Measurements from ENCODE around the gene BLVRA.

Gene BLVRA

GRCh38 chr7:43758822-43759683, 573 bp downstream of the BLVRA start:
- H3K9me3 ChIP-seq (ENCODE audit: control insufficient read depth, insufficient read depth, low read length), result no peaks in the 10 kb centered on the region
- peaks cover 12% of the 10 kb centered on the region for H3K4me1 ChIP-seq (ENCODE audit: control insufficient read depth, low read length)
- H3K4me2 ChIP-seq (ENCODE audit: low read length), result peak overlapping the region; percentile 65
- no peak overlapping the region for H3K27ac ChIP-seq (ENCODE audit: low read depth, low read length)
- H3F3A ChIP-seq (ENCODE audit: control insufficient read depth, insufficient read depth), result no peaks in the 10 kb centered on the region
- H3K4me3 ChIP-seq (ENCODE audit: low read length), result peak overlapping the region; percentile 65
- peak; percentile 23; the same call in 1 of the 2 replicates for TF ChIP-seq EZH2phosphoT487 (IDR thresholded peaks at IDR 0.05; ENCODE audit: borderline replicate concordance, low read length)
- TF ChIP-seq CTCF (IDR thresholded peaks at IDR 0.05; ENCODE audit: low read depth, low read length, poor library complexity, severe bottlenecking), result no peak
- no peaks in the 10 kb centered on the region for H3K9me2 ChIP-seq (replicated peaks; ENCODE audit: control insufficient read depth, low read length)
- no peaks in the 10 kb centered on the region for H4K20me1 ChIP-seq (ENCODE audit: control insufficient read depth, insufficient read depth, low read depth, low read length)
- no peaks in the 10 kb centered on the region for H3K79me2 ChIP-seq (ENCODE audit: control insufficient read depth, low read length)
- no peaks in the 10 kb centered on the region for H3K36me3 ChIP-seq (ENCODE audit: control insufficient read depth, low read length)
- H3K27me3 ChIP-seq (ENCODE audit: control insufficient read depth, low read length), result peaks cover 57% of the 10 kb centered on the region

GRCh38 chr7:43760861-43761260, 2.4 kb downstream of the BLVRA start:
- Histone ChIP-seq H3K36me3 (ENCODE audit: control insufficient read depth, low read length) (no peaks in the 10 kb centered on the region), H3K4me2 (ENCODE audit: low read length) (no peak overlapping the region), H3K9me2 (replicated peaks; ENCODE audit: control insufficient read depth, low read length) (no peaks in the 10 kb centered on the region), H4K20me1 (ENCODE audit: control insufficient read depth, insufficient read depth, low read depth, low read length) (no peaks in the 10 kb centered on the region), H3K27me3 (ENCODE audit: control insufficient read depth, low read length) (peaks cover 67% of the 10 kb centered on the region), H3K79me2 (ENCODE audit: control insufficient read depth, low read length) (no peaks in the 10 kb centered on the region), H3F3A (ENCODE audit: control insufficient read depth, insufficient read depth) (no peaks in the 10 kb centered on the region), H3K4me1 (ENCODE audit: control insufficient read depth, low read length) (peaks cover 15% of the 10 kb centered on the region), H3K27ac (ENCODE audit: low read depth, low read length) (no peak overlapping the region), H3K4me3 (ENCODE audit: low read length) (no peak overlapping the region), H3K9me3 (ENCODE audit: control insufficient read depth, insufficient read depth, low read length) (no peaks in the 10 kb centered on the region)
- TF ChIP-seq EZH2phosphoT487 (IDR thresholded peaks at IDR 0.05; ENCODE audit: borderline replicate concordance, low read length), result no peak
- no peak for TF ChIP-seq CTCF (IDR thresholded peaks at IDR 0.05; ENCODE audit: low read depth, low read length, poor library complexity, severe bottlenecking)

- Histone ChIP-seq H3K4me2 (ENCODE audit: low read length) (no peak overlapping the region), H3K9me3 (ENCODE audit: control insufficient read depth, insufficient read depth, low read length) (no peaks in the 10 kb centered on the region), H3K79me2 (ENCODE audit: control insufficient read depth, low read length) (no peaks in the 10 kb centered on the region), H3K4me1 (ENCODE audit: control insufficient read depth, low read length) (peaks cover 15% of the 10 kb centered on the region), H3K27ac (ENCODE audit: low read depth, low read length) (no peak overlapping the region), H3K36me3 (ENCODE audit: control insufficient read depth, low read length) (no peaks in the 10 kb centered on the region), H3K4me3 (ENCODE audit: low read length) (no peak overlapping the region), H3F3A (ENCODE audit: control insufficient read depth, insufficient read depth) (no peaks in the 10 kb centered on the region), H3K9me2 (replicated peaks; ENCODE audit: control insufficient read depth, low read length) (no peaks in the 10 kb centered on the region), H4K20me1 (ENCODE audit: control insufficient read depth, insufficient read depth, low read depth, low read length) (no peaks in the 10 kb centered on the region), H3K27me3 (ENCODE audit: control insufficient read depth, low read length) (peaks cover 66% of the 10 kb centered on the region)
- TF ChIP-seq EZH2phosphoT487 (IDR thresholded peaks at IDR 0.05; ENCODE audit: borderline replicate concordance, low read length), result no peak
- no peak for TF ChIP-seq CTCF (IDR thresholded peaks at IDR 0.05; ENCODE audit: low read depth, low read length, poor library complexity, severe bottlenecking)
These were observed 2.9 kb downstream of the BLVRA start for GRCh38 chr7:43761382-43761781.
